Muscle layer of duodenum (tissue), 2 donors: Measurements from ENCODE around the gene TRNAU1AP.
"Not testable (repeated sequence)": the region's sequence is repeated elsewhere in the genome, so short reads cannot be mapped to it uniquely, and the experiment has no call there.

ENCODE experiments used
- H3K27ac ChIP-seq: one replicate; pipeline ENCODE4 v1.7.0; 2013; ENCODE audit warnings: mild to moderate bottlenecking, low read length
- H3K27me3 ChIP-seq: one replicate; pipeline ENCODE4 v1.7.0; 2013; ENCODE audit warnings: low read depth, mild to moderate bottlenecking, control low read depth, low read length
- H3K36me3 ChIP-seq, 2 donors: one replicate each; pipeline ENCODE4 v1.7.0; 2013; ENCODE audit warnings: low read length in 2 of 2, control low read depth in 1 of 2, mild to moderate bottlenecking in 1 of 2; ENCODE audit not compliant: insufficient read depth in 2 of 2, control insufficient read depth in 1 of 2
- H3K4me1 ChIP-seq, 2 donors: one replicate each; pipeline ENCODE4 v1.7.0; 2013; ENCODE audit warnings: low read length in 2 of 2, mild to moderate bottlenecking in 2 of 2, control low read depth in 1 of 2, moderate library complexity in 1 of 2; ENCODE audit not compliant: insufficient read depth in 2 of 2, control insufficient read depth in 1 of 2
- H3K4me3 ChIP-seq, 2 donors: one replicate each; pipeline ENCODE4 v1.7.0; 2013; ENCODE audit warnings: low read length in 2 of 2, low read depth in 1 of 2, mild to moderate bottlenecking in 1 of 2
- H3K9me3 ChIP-seq, 2 donors: one replicate each; pipeline ENCODE4 v1.7.0; 2013; ENCODE audit warnings: low read length in 2 of 2, control low read depth in 1 of 2, mild to moderate bottlenecking in 1 of 2; ENCODE audit not compliant: control insufficient read depth in 1 of 2
- donor health status: healthy.

TRNAU1AP gene

GRCh38 chr1:28525002-28525642, 27.8 kb upstream of the TRNAU1AP start:
- not testable (repeated sequence) for H3K4me1 ChIP-seq, H3K4me3 ChIP-seq, H3K36me3 ChIP-seq, H3K27ac ChIP-seq, H3K9me3 ChIP-seq, H3K27me3 ChIP-seq

GRCh38 chr1:28526886-28527285, 26.0 kb upstream of the TRNAU1AP start:
- Histone ChIP-seq H3K27ac (no peak overlapping the region), H3K9me3 (no peaks in the 10 kb centered on the region), H3K36me3 (no peaks in the 10 kb centered on the region), H3K27me3 (no peaks in the 10 kb centered on the region), H3K4me3 (no peak overlapping the region), H3K4me1 (no peaks in the 10 kb centered on the region)

GRCh38 chr1:28530456-28530855, 22.4 kb upstream of the TRNAU1AP start:
- Histone ChIP-seq H3K36me3 (peaks cover 10 to 11% of the 10 kb centered on the region in 2 donors), H3K27me3 (no peaks in the 10 kb centered on the region), H3K4me3 (no peak overlapping the region), H3K9me3 (no peaks in the 10 kb centered on the region), H3K4me1 (no peaks in the 10 kb centered on the region), H3K27ac (no peak overlapping the region)

- Histone ChIP-seq H3K36me3 (peaks cover 20% of the 10 kb centered on the region in 2 donors), H3K27ac (no peak overlapping the region), H3K4me3 (no peak overlapping the region), H3K9me3 (no peaks in the 10 kb centered on the region), H3K27me3 (no peaks in the 10 kb centered on the region), H3K4me1 (no peaks in the 10 kb centered on the region)
Observed at GRCh38 chr1:28534671-28535070, 18.2 kb upstream of the TRNAU1AP start.

- Histone ChIP-seq H3K9me3 (no peaks in the 10 kb centered on the region), H3K4me3 (no peak overlapping the region), H3K27ac (no peak overlapping the region), H3K36me3 (peaks cover 20% of the 10 kb centered on the region in 2 donors), H3K27me3 (no peaks in the 10 kb centered on the region), H3K4me1 (no peaks in the 10 kb centered on the region)
Observed at GRCh38 chr1:28535180-28535579, 17.7 kb upstream of the TRNAU1AP start.

GRCh38 chr1:28537457-28538199, 15.3 kb upstream of the TRNAU1AP start:
- Histone ChIP-seq H3K9me3 (no peaks in the 10 kb centered on the region), H3K27ac (no peak overlapping the region), H3K27me3 (no peaks in the 10 kb centered on the region), H3K4me1 (no peaks in the 10 kb centered on the region), H3K36me3 (peaks cover 20% of the 10 kb centered on the region in 2 donors), H3K4me3 (no peak overlapping the region)

GRCh38 chr1:28538286-28538685, 14.6 kb upstream of the TRNAU1AP start:
- H3K9me3 ChIP-seq: no peaks in the 10 kb centered on the region
- H3K27ac ChIP-seq: no peak overlapping the region

GRCh38 chr1:28540651-28541050, 12.2 kb upstream of the TRNAU1AP start:
- H3K4me3 ChIP-seq: no peak overlapping the region
- no peak overlapping the region for H3K27ac ChIP-seq
- peaks cover 7 to 8% of the 10 kb centered on the region in 2 donors for H3K36me3 ChIP-seq
- no peaks in the 10 kb centered on the region for H3K27me3 ChIP-seq
- H3K9me3 ChIP-seq: no peaks in the 10 kb centered on the region
- no peaks in the 10 kb centered on the region for H3K4me1 ChIP-seq

More at GRCh38 chr1:28538286-28538685, 14.6 kb upstream of the TRNAU1AP start:
- Histone ChIP-seq H3K4me3 (no peak overlapping the region), H3K36me3 (peaks cover 20% of the 10 kb centered on the region in 2 donors), H3K27me3 (no peaks in the 10 kb centered on the region), H3K4me1 (no peaks in the 10 kb centered on the region)

- H3K4me1 ChIP-seq, H3K27me3 ChIP-seq, H3K36me3 ChIP-seq, H3K9me3 ChIP-seq, H3K27ac ChIP-seq, H3K4me3 ChIP-seq: not testable (repeated sequence)
Observed at GRCh38 chr1:28541414-28542015, 11.4 kb upstream of the TRNAU1AP start.

- Histone ChIP-seq H3K9me3 (no peaks in the 10 kb centered on the region), H3K36me3 (no peaks in the 10 kb centered on the region), H3K4me3 (no peak overlapping the region), H3K27ac (no peak overlapping the region), H3K27me3 (no peaks in the 10 kb centered on the region), H3K4me1 (no peaks in the 10 kb centered on the region)
Observed at GRCh38 chr1:28545246-28545628, 7.6 kb upstream of the TRNAU1AP start.

- H3K9me3 ChIP-seq: no peaks in the 10 kb centered on the region
- H3K36me3 ChIP-seq: no peaks in the 10 kb centered on the region
Observed at GRCh38 chr1:28548318-28548717, 4.6 kb upstream of the TRNAU1AP start.

More at GRCh38 chr1:28548318-28548717, 4.6 kb upstream of the TRNAU1AP start:
- no peak overlapping the region for H3K27ac ChIP-seq
- no peaks in the 10 kb centered on the region for H3K4me1 ChIP-seq
- H3K27me3 ChIP-seq: no peaks in the 10 kb centered on the region
- H3K4me3 ChIP-seq: no peak overlapping the region
